Testis (tissue), 2 donors: ENCODE data around the gene FUZ.

Source experiments
- POLR2A ChIP-seq: fragments of 450-650 bp; IDR thresholded peaks from one replicate; pipeline ENCODE4 v1.6.1; 2017; ENCODE audit warnings: antibody characterized with exemption, mild to moderate bottlenecking, moderate library complexity
- TF ChIP-seq, protein P1 (sequence below), 3 experiments: fragments of 450-650 bp in 2 of 3; fragments of 200-600 bp in 1 of 3; sonication (generic) in 1 of 3; IDR thresholded peaks; one replicate each; pipeline ENCODE4 v1.5.1; 2016 to 2019; ENCODE audit warnings: antibody characterized with exemption in 3 of 3, mild to moderate bottlenecking in 2 of 3, moderate library complexity in 1 of 3

DNA sequence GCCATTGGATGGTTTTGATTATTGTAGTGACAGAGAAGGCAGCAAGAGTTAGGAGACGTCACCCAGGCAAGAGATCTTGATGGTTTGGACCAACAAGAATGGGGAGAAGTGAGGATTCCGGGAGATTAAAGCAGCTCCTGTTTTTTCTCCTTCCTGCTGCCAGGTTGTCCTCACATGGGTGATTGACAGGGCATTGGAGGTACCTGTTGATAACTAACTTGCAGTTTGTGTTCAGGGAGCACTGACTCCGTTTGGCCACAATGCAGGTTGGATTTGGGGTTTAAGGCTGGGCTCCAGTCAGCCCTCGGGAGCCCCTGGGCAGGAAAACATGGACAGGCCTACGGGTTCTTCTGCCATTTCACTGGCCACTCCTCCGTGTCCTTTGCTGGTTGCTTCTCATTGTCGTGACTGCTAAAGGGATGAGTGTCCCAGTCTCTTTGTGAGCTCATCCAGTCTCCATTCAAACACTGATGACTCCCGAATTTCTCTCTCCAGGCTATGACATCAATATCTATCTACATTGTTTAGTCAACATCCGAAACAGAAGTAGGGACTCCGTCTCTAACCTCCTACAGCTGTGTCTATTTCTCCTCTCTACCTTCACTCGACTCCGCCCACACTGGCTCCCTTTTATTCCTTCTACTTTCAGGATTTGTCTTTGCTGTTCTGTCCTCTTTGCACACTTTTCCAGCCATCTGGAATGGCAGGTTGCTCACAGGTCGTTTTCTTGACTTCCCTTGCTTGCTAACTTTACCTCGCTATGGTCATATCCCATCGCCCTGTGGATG is 36.5 kb upstream of the FUZ start:
- TF ChIP-seq, protein P1, sequence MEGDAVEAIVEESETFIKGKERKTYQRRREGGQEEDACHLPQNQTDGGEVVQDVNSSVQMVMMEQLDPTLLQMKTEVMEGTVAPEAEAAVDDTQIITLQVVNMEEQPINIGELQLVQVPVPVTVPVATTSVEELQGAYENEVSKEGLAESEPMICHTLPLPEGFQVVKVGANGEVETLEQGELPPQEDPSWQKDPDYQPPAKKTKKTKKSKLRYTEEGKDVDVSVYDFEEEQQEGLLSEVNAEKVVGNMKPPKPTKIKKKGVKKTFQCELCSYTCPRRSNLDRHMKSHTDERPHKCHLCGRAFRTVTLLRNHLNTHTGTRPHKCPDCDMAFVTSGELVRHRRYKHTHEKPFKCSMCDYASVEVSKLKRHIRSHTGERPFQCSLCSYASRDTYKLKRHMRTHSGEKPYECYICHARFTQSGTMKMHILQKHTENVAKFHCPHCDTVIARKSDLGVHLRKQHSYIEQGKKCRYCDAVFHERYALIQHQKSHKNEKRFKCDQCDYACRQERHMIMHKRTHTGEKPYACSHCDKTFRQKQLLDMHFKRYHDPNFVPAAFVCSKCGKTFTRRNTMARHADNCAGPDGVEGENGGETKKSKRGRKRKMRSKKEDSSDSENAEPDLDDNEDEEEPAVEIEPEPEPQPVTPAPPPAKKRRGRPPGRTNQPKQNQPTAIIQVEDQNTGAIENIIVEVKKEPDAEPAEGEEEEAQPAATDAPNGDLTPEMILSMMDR (IDR thresholded peaks at IDR 0.05) = no peak
- TF ChIP-seq POLR2A = no peak
